ENCODE data around the gene SNX32. TPM values are rescaled to one million over a fixed set of nuclear protein-coding genes. Genes with fewer than 3 reads are reported as not detected.

Gene SNX32
- total and polyA plus RNA-seq, 9 of the 15 experiments (the other 6 are each of a cell fraction or from before 2014, with no cell fraction given): 0.03 TPM; not detected in 7

GRCh38 chr11:65790104-65790901 is 43.5 kb upstream of the SNX32 start:
- ChIA-PET CTCF (ENCODE audit: low intra/inter-chr PET ratio) (no interaction called here), POLR2A (interaction anchor here (0.5 to 2.2 kb wide), 13 partner anchors 8 to 367 kb away, joined by 3 to 17 read pairs (median 3); partner anchors contain the start of genes AP5B1, MUS81 and NEAT1)
- Histone ChIP-seq H3K27me3 (ENCODE audit: control insufficient read depth in 2 of 2, insufficient read depth in 2 of 2, low read length in 2 of 2) (peaks cover 58 to 73% of the 10 kb centered on the region in 2 experiments), H3K79me2 (ENCODE audit: control insufficient read depth, insufficient read depth, low read length) (no peaks in the 10 kb centered on the region), H2AFZ (ENCODE audit: low read depth, low read length) (no peak overlapping the region), H4K20me1 (replicated peaks; ENCODE audit: control insufficient read depth, insufficient read depth, low read length) (peaks cover 13% of the 10 kb centered on the region; the same call in 1 of the 2 replicates), H3K4me3 (no peak overlapping the region), H3K36me3 (ENCODE audit: control insufficient read depth, insufficient read depth, low read length) (no peaks in the 10 kb centered on the region), H3K4me2 (ENCODE audit: insufficient read depth, low read length) (no peak overlapping the region), H3K4me1 (replicated peaks in 1 of 2; ENCODE audit: control insufficient read depth in 2 of 2, insufficient read depth in 2 of 2, low read length in 2 of 2) (peaks cover 0 to 51% of the 10 kb centered on the region in 2 experiments; a peak in 2 of 5 replicates), H3K27ac (ENCODE audit: extremely low read depth, low read depth, low read length) (no peak overlapping the region), H3K9ac (ENCODE audit: insufficient read depth in 1 of 2, low read depth in 2 of 2, low read length in 2 of 2) (peak overlapping the region in 1 of 2 experiments; percentile 68; a peak in 1 of 4 replicates), H3K9me1 (ENCODE audit: control insufficient read depth, insufficient read depth, low read length) (no peaks in the 10 kb centered on the region), H3K9me3 (replicated peaks; ENCODE audit: control insufficient read depth, insufficient read depth, low read depth, low read length) (no peaks in the 10 kb centered on the region)
- no TSS peak for BruUV-seq (replicated peaks)
- in situ Hi-C loops (cut with MboI): no loop called here
- TF ChIP-seq ATF3 (IDR thresholded peaks at IDR 0.05): no peak
- no peak for TF ChIP-seq ATF3 (CRISPR knock-in tag; conservative IDR thresholded peaks at IDR 0.05)
- TF ChIP-seq, protein P1, sequence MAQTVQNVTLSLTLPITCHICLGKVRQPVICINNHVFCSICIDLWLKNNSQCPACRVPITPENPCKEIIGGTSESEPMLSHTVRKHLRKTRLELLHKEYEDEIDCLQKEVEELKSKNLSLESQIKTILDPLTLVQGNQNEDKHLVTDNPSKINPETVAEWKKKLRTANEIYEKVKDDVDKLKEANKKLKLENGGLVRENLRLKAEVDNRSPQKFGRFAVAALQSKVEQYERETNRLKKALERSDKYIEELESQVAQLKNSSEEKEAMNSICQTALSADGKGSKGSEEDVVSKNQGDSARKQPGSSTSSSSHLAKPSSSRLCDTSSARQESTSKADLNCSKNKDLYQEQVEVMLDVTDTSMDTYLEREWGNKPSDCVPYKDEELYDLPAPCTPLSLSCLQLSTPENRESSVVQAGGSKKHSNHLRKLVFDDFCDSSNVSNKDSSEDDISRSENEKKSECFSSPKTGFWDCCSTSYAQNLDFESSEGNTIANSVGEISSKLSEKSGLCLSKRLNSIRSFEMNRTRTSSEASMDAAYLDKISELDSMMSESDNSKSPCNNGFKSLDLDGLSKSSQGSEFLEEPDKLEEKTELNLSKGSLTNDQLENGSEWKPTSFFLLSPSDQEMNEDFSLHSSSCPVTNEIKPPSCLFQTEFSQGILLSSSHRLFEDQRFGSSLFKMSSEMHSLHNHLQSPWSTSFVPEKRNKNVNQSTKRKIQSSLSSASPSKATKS (CRISPR knock-in tag; IDR thresholded peaks at IDR 0.05): no peak
- TF ChIP-seq ETV5 (CRISPR knock-in tag; IDR thresholded peaks at IDR 0.05; ENCODE audit: low read depth): no peak
- no peak for TF ChIP-seq SMARCC2 (IDR thresholded peaks at IDR 0.05; ENCODE audit: low read depth)
- FAIRE-seq (no peak), DNase-seq (ENCODE audit: extremely low read depth in 1 of 4, low spot score in 3 of 4) (no peak), ATAC-seq (peak; percentile 63)
- intact Hi-C loops (cut with micrococcal nuclease): no loop called here
- 10% methylated on average over 13 of the region's 13 CpGs for WGBS (ENCODE audit: insufficient coverage, low coverage, missing lambda C conversion rate)
